ENCODE results near the gene JADE1.

Gene JADE1

GRCh38 chr4:128810331-128810870, 901 bp downstream of the JADE1 start:
- peak overlapping the region; percentile 68 for H3K4me3 ChIP-seq (replicated peaks; ENCODE audit: insufficient read depth, low read length)
- H3K27ac ChIP-seq (replicated peaks): peak overlapping the region; percentile 99
- no peaks in the 10 kb centered on the region for H3K27me3 ChIP-seq (ENCODE audit: insufficient read depth, poor library complexity, severe bottlenecking)
- TF ChIP-seq REST (IDR thresholded peaks at IDR 0.05; ENCODE audit: insufficient replicate concordance, low read depth) (no peak), GABPA (IDR thresholded peaks at IDR 0.05; ENCODE audit: low read depth) (no peak), CTCF (IDR thresholded peaks at IDR 0.05; ENCODE audit: insufficient read depth, low read length) (no peak), POLR2AphosphoS5 (IDR thresholded peaks at IDR 0.05; ENCODE audit: low read depth) (no peak), SPI1 (IDR thresholded peaks at IDR 0.05; ENCODE audit: borderline replicate concordance, low read depth) (no peak)
- DNase-seq (ENCODE audit: low read depth in 1 of 2, low spot score in 1 of 2): peak; percentile 47 to 71

GRCh38 chr4:128810871-128811570, 1.5 kb downstream of the JADE1 start:
- Histone ChIP-seq H3K27me3 (ENCODE audit: insufficient read depth, poor library complexity, severe bottlenecking) (no peaks in the 10 kb centered on the region), H3K27ac (replicated peaks) (peak overlapping the region; percentile 99), H3K4me3 (replicated peaks; ENCODE audit: insufficient read depth, low read length) (peak overlapping the region; percentile 68)
- TF ChIP-seq GABPA (IDR thresholded peaks at IDR 0.05; ENCODE audit: low read depth) (peak; percentile 28; the same call in 1 of the 2 replicates), POLR2AphosphoS5 (IDR thresholded peaks at IDR 0.05; ENCODE audit: low read depth) (peak; percentile 79), REST (IDR thresholded peaks at IDR 0.05; ENCODE audit: insufficient replicate concordance, low read depth) (peak; percentile 62), SPI1 (IDR thresholded peaks at IDR 0.05; ENCODE audit: borderline replicate concordance, low read depth) (no peak)
- peak; percentile 52 to 86 for DNase-seq (ENCODE audit: low read depth in 1 of 2, low spot score in 1 of 2)

DNA sequence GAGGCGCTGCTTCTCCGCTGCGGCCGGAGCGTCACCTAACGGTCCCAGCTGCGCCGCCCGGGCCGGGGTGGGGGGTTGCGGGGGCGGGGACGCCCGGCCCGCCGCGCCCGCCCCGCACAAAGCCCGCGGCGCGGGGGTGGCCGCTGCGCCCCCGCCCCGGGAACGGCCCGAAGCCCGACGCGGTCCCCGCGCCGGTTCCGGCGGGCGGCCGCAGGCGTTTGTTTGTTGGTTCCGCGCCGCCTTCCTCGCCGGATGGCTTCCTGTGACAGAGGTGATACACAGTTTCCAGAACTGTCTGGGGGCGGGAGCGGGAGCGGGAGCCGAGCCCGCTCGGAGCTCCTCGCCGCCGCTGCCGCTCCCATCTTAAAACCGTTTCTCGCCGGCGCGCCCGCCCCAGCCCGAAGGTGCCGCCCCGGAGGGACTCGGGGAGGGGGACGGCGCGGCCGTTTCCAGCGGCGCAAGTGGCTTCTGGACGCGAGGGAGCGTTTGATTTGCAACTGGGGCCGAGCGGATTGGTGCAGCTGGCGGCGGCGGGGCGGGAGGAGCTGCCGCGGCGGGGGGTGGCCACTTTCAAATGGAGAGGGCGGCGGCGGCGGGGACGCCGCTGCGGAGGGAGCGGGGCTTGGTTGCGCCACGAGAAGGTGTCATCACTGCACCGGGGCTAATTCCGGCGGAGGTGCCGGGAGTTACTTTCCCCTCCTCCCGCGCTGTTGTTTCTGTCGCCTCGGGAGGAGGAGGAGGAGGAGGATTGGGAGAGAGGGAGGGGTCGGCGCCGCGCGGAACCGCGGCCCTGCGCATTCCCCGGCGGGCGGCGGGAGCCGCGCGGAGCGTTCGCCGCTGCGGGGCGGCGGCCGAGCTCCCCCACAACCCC, 2.3 kb downstream of the JADE1 start:
- TF ChIP-seq POLR2AphosphoS5 (IDR thresholded peaks at IDR 0.05; ENCODE audit: low read depth) (peak; percentile 79), GABPA (IDR thresholded peaks at IDR 0.05; ENCODE audit: low read depth) (peak; percentile 65), SPI1 (IDR thresholded peaks at IDR 0.05; ENCODE audit: borderline replicate concordance, low read depth) (no peak), REST (IDR thresholded peaks at IDR 0.05; ENCODE audit: insufficient replicate concordance, low read depth) (peak; percentile 61), CTCF (IDR thresholded peaks at IDR 0.05; ENCODE audit: insufficient read depth, low read length) (no peak)

More for the DNA sequence above, 2.3 kb downstream of the JADE1 start:
- peak; percentile 77 to 96 for DNase-seq (ENCODE audit: low read depth in 1 of 2, low spot score in 1 of 2)
- H3K4me3 ChIP-seq (replicated peaks; ENCODE audit: insufficient read depth, low read length): peak overlapping the region; percentile 68
- H3K27me3 ChIP-seq (ENCODE audit: insufficient read depth, poor library complexity, severe bottlenecking): no peaks in the 10 kb centered on the region
- peak overlapping the region; percentile 99 for H3K27ac ChIP-seq (replicated peaks)

Measured in HL-60 (cell line).